ENCODE results near the gene ZBTB1. TPM values are rescaled to one million over a fixed set of nuclear protein-coding genes. Genes with fewer than 3 reads are reported as not detected.
"Not testable (repeated sequence)": the region's sequence is repeated elsewhere in the genome, so short reads cannot be mapped to it uniquely, and the experiment has no call there.

The ZBTB1 gene
- total RNA-seq, 2 experiments from 2014 or later, result 73.3 to 84.2 TPM

DNA sequence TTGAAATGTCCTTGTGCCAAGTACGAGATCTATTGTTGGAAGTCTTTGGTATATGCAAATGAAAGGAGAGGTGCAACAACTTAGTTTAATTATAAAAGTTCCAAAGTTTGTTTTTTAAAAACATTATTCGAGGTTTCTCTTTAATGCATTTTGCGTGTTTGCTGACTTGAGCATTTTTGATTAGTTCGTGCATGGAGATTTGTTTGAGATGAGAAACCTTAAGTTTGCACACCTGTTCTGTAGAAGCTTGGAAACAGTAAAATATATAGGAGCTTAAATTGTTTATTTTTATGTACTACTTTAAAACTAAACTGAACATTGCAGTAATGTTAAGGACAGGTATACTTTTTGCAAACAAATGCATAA lies 38.2 kb downstream of the ZBTB1 start:
- Mint-ChIP-seq H3K27me3 (peaks cover 50% of the 10 kb centered on the region), H3K4me1 (peaks cover 38% of the 10 kb centered on the region), H3K36me3 (peaks cover 10% of the 10 kb centered on the region), H3K9me3 (ENCODE audit: low read depth) (no peaks in the 10 kb centered on the region), H3K4me3 (peak overlapping the region; percentile 82), H3K27ac (no peak overlapping the region)
- DNase-seq (no peak), ATAC-seq (no peak)
- CTCF ChIA-PET, result interaction anchor here (1.9 to 3.5 kb wide), 2 partner anchors 94 to 349 kb away, joined by 4 to 16 read pairs; no protein-coding TSS in a partner anchor

DNA sequence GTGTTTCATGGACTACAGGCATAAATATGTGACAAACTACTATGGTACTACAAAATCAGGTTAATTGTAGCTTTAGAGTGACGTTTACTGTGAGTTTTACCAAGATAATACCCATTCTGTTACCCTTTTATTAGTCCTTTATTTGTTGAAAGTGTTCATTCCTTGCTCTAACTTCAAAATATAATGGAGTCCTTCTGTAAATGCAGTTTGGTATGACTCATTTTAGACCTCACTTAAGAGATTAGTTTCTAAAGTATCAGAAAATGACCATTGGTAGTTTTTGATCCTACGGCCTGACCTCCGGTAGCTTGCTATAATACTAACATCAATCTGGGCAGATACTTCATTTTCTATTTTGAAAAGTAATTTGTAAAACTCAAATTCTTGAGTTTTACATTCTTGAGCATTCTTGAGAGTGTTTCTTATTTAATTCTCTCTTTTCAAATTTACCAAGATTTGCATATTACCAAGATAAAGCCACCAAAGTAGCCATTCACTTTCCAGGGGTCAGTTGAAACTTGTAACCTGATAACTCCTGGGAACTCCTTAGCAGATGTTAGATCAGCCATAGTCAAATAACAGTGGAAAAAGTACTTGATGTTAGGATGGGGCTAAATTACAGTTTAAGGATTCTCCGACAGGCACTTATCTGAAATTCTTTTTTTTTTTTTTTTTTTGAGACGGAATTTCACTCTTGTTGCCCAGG lies 40.2 kb downstream of the ZBTB1 start:
- Mint-ChIP-seq H3K9me3 (ENCODE audit: low read depth) (no peaks in the 10 kb centered on the region), H3K36me3 (peaks cover 9% of the 10 kb centered on the region), H3K27ac (no peak overlapping the region), H3K4me1 (peaks cover 38% of the 10 kb centered on the region), H3K4me3 (no peak overlapping the region), H3K27me3 (peaks cover 55% of the 10 kb centered on the region)
- CTCF ChIA-PET, result no interaction called here
- ATAC-seq, result no peak
- no peak for DNase-seq

DNA sequence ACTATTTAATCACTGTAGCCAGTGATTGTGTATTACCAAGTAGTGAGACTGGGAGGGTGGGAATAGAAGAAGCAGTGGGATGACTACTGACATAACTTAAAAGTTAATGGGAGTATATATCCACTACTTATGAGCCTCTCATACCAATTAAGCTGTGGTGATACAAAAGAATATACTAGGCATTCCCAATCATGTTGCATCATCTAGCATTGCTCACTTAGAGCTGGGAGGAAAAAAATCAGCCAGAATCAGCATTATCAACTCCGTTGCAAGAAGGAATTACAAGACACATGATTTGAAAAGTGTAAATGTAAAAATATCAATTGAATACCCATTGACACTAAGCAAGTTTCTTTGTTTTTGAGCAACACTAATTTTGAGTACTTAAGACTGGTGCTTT lies 44.4 kb downstream of the ZBTB1 start:
- Mint-ChIP-seq H3K4me1 (peaks cover 14% of the 10 kb centered on the region), H3K36me3 (no peaks in the 10 kb centered on the region), H3K27ac (no peak overlapping the region), H3K9me3 (ENCODE audit: low read depth) (no peaks in the 10 kb centered on the region), H3K27me3 (peaks cover 51% of the 10 kb centered on the region), H3K4me3 (peak overlapping the region; percentile 22)
- DNase-seq (no peak), ATAC-seq (no peak)
- CTCF ChIA-PET, result interaction anchor here (1.3 to 1.4 kb wide), 2 partner anchors 9 to 38 kb away, joined by 3 to 5 read pairs; partner anchors contain the start of gene HSPA2

- Mint-ChIP-seq H3K4me1 (peaks cover 14% of the 10 kb centered on the region), H3K4me3 (peak within 1 kb of the TSS; percentile 50), H3K27me3 (peaks cover 46% of the 10 kb centered on the region), H3K27ac (no peak within 1 kb of the TSS), H3K9me3 (ENCODE audit: low read depth) (no peaks in the 10 kb centered on the region), H3K36me3 (no peaks in the 10 kb centered on the region)
- DNase-seq, result peak; percentile 61
- peak; percentile 98 for ATAC-seq
- CTCF ChIA-PET, result interaction anchor here (1.0 to 1.3 kb wide), 3 partner anchors 10 to 87 kb away, joined by 4 to 5 read pairs (median 5); partner anchors contain the start of gene HSPA2
These were observed 45.4 kb downstream of the ZBTB1 start, which contains the start of gene PPP1R36 for GRCh38 chr14:64549791-64550620. Gene PPP1R36, plus strand, starts transcription at chr14:64549961. Its CDS starts 37 bp downstream, at chr14:64549998.

GRCh38 chr14:64550621-64551333 lies 46.2 kb downstream of the ZBTB1 start:
- H3K27me3 Mint-ChIP-seq, result peaks cover 53% of the 10 kb centered on the region
- DNase-seq (no peak), ATAC-seq (no peak)
- CTCF ChIA-PET, result interaction anchor here (1.0 to 1.2 kb wide), 4 partner anchors 11 to 86 kb away, joined by 3 to 6 read pairs (median 4); partner anchors contain the start of gene HSPA2
- H3K4me3 Mint-ChIP-seq, result peak overlapping the region; percentile 50
- H3K4me1 Mint-ChIP-seq, result peaks cover 14% of the 10 kb centered on the region
- H3K27ac Mint-ChIP-seq, result no peak overlapping the region
- H3K36me3 Mint-ChIP-seq, result no peaks in the 10 kb centered on the region
- no peaks in the 10 kb centered on the region for H3K9me3 Mint-ChIP-seq (ENCODE audit: low read depth)

GRCh38 chr14:64554556-64554955 lies 50.0 kb downstream of the ZBTB1 start:
- no peak overlapping the region for H3K27ac Mint-ChIP-seq
- ATAC-seq (no peak), DNase-seq (no peak)
- no peaks in the 10 kb centered on the region for H3K36me3 Mint-ChIP-seq
- H3K4me1 Mint-ChIP-seq, result peaks cover 8% of the 10 kb centered on the region
- no peak overlapping the region for H3K4me3 Mint-ChIP-seq
- H3K9me3 Mint-ChIP-seq (ENCODE audit: low read depth), result no peaks in the 10 kb centered on the region
- peaks cover 46% of the 10 kb centered on the region for H3K27me3 Mint-ChIP-seq
- CTCF ChIA-PET, result no interaction called here

DNA sequence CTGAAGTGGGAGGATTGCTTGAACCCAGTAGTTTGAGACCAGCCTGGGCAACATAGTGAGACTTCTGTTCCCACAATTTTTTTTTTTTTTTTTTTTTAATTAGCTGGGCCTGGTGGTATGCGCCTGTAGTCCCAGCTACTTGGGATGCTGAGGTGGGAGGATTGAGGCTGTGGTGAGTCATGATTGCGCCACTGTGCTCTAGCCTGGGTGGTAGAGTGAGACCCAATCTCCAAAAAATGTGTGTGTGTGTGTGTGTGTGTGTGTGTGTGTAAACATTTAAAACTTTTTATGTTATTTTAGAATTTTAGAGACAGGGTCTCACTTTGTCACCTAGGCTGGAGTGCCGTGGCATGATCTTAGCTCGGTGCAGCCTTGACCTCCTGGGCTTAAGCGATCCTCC lies 52.0 kb downstream of the ZBTB1 start:
- CTCF ChIA-PET, result interaction anchor here (0.6 kb wide), 1 partner anchor 1659 kb away, joined by 3 read pairs; no protein-coding TSS in a partner anchor
- Mint-ChIP-seq H3K9me3 (ENCODE audit: low read depth) (no peaks in the 10 kb centered on the region), H3K27ac (no peak overlapping the region), H3K36me3 (no peaks in the 10 kb centered on the region), H3K4me1 (peaks cover 10% of the 10 kb centered on the region), H3K4me3 (no peak overlapping the region), H3K27me3 (peaks cover 31% of the 10 kb centered on the region)
- no peak for DNase-seq
- no peak for ATAC-seq

GRCh38 chr14:64558216-64558615 lies 53.6 kb downstream of the ZBTB1 start:
- Mint-ChIP-seq H3K4me1 (peaks cover 13% of the 10 kb centered on the region), H3K27me3 (peaks cover 19% of the 10 kb centered on the region)
- H3K36me3 Mint-ChIP-seq; DNase-seq; H3K27ac Mint-ChIP-seq; H3K9me3 Mint-ChIP-seq (ENCODE audit: low read depth); CTCF ChIA-PET; H3K4me3 Mint-ChIP-seq; ATAC-seq: not testable (repeated sequence)

- Mint-ChIP-seq H3K4me1 (peaks cover 13% of the 10 kb centered on the region), H3K36me3 (no peaks in the 10 kb centered on the region), H3K27me3 (peaks cover 13% of the 10 kb centered on the region), H3K27ac (no peak overlapping the region), H3K4me3 (no peak overlapping the region), H3K9me3 (ENCODE audit: low read depth) (no peaks in the 10 kb centered on the region)
- no peak for ATAC-seq
- DNase-seq, result no peak
- CTCF ChIA-PET, result interaction anchor here (1.4 to 1.7 kb wide), 2 partner anchors 132 to 264 kb away, joined by 3 read pairs; no protein-coding TSS in a partner anchor
These were observed 57.1 kb downstream of the ZBTB1 start for GRCh38 chr14:64561631-64562030.

DNA sequence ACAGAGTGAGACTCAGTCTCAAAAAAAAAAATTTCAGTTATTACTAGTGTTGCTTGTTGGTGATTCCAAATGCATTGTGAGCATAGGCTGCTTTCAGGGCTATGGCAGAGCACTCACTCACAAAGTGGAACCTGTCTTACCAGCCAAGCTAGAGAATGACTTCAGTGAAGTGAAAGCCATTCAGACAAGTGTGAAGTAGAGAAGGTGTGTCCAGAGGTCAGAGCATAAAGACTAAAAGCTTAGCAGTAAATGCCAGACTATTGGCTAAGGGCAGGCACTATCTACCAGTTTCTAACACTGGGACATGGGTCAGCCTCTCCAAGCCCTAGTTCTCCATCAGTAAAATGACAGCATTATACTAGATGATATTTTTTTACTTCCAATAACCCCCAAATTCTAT lies 57.9 kb downstream of the ZBTB1 start:
- ATAC-seq (no peak), DNase-seq (no peak)
- no peak overlapping the region for H3K27ac Mint-ChIP-seq
- H3K4me1 Mint-ChIP-seq, result peaks cover 13% of the 10 kb centered on the region
- CTCF ChIA-PET, result interaction anchor here (1.4 to 1.9 kb wide), 3 partner anchors 22 to 265 kb away, joined by 3 to 5 read pairs (median 3); partner anchors contain the start of gene HSPA2
- peaks cover 13% of the 10 kb centered on the region for H3K27me3 Mint-ChIP-seq
- no peak overlapping the region for H3K4me3 Mint-ChIP-seq
- H3K36me3 Mint-ChIP-seq, result no peaks in the 10 kb centered on the region
- H3K9me3 Mint-ChIP-seq (ENCODE audit: low read depth), result no peaks in the 10 kb centered on the region

GRCh38 chr14:64563696-64564095 lies 59.1 kb downstream of the ZBTB1 start:
- Mint-ChIP-seq H3K9me3 (ENCODE audit: low read depth) (no peaks in the 10 kb centered on the region), H3K27me3 (peaks cover 16% of the 10 kb centered on the region), H3K4me3 (no peak overlapping the region), H3K36me3 (no peaks in the 10 kb centered on the region), H3K4me1 (peaks cover 13% of the 10 kb centered on the region), H3K27ac (no peak overlapping the region)
- CTCF ChIA-PET, result interaction anchor here (1.9 kb wide), 1 partner anchor 24 kb away, joined by 5 read pairs; the partner anchor contains the start of gene HSPA2
- DNase-seq, result no peak
- no peak for ATAC-seq

DNA sequence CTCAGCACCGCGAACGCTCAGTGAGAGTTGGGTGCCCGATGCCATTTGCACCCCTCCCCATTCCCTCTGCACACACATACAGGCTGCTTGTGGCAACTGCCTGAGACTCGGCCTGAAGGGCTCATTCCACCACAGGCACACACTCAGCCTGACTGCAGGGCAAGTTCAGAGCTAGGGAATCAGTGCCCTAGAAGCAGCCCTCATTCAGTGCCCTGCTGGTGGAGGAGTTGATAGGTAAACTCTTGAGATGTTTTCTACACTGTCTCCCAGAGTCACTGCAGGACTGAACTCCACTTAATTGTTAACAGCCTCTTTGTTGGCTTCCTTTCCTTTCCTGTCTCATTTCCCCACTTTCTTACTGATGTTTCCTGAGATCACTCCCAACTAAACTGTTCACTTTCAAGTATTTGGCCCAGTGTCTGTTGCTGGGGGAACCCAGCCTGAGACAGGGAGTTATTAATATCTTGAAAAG lies 62.1 kb downstream of the ZBTB1 start:
- ATAC-seq (no peak), DNase-seq (no peak)
- no peaks in the 10 kb centered on the region for H3K36me3 Mint-ChIP-seq
- H3K4me1 Mint-ChIP-seq, result peaks cover 1% of the 10 kb centered on the region
- no peaks in the 10 kb centered on the region for H3K9me3 Mint-ChIP-seq (ENCODE audit: low read depth)
- CTCF ChIA-PET, result no interaction called here
- H3K27me3 Mint-ChIP-seq, result peaks cover 16% of the 10 kb centered on the region
- no peak overlapping the region for H3K27ac Mint-ChIP-seq
- H3K4me3 Mint-ChIP-seq, result no peak overlapping the region
